OCI-LY3 (cell line): Measurements from ENCODE around the gene UBTD1.
"Not testable (repeated sequence)": the region's sequence is repeated elsewhere in the genome, so short reads cannot be mapped to it uniquely, and the experiment has no call there.

Experiments
- H2AFZ ChIP-seq: fragments of 200-600, 300-600 bp; shearing (Covaris generic); 2 replicates; pipeline ENCODE4 v1.6.0; 2014; ENCODE audit warnings: antibody characterized with exemption, low read depth, low read length
- H3K27ac ChIP-seq: fragments of 200-600, 300-600 bp; sonication (generic); 2 replicates; pipeline ENCODE4 v1.5.1; 2014; ENCODE audit warnings: mild to moderate bottlenecking, low read length, moderate library complexity, mixed read lengths
- H3K27me3 ChIP-seq: fragments of 200-600, 300-600 bp; sonication (generic); 2 replicates; pipeline ENCODE4 v1.6.1; 2014; ENCODE audit warnings: low read depth, low read length, mixed read lengths
- H3K36me3 ChIP-seq: fragments of 200-600, 300-600 bp; sonication (generic); replicated peaks from 2 replicates; pipeline ENCODE3; 2014; ENCODE audit warnings: low read depth, low read length, mixed read lengths
- H3K4me1 ChIP-seq: fragments of 300-600, 200-600 bp; sonication (generic); 2 replicates; pipeline ENCODE4 v1.6.1; 2014; ENCODE audit warnings: low read length, mixed read lengths
- H3K4me2 ChIP-seq: fragments of 200-600, 300-600 bp; sonication (generic); 2 replicates; pipeline ENCODE4 v1.6.1; 2014; ENCODE audit warnings: low read length, mixed read lengths
- H3K4me3 ChIP-seq: fragments of 300-600, 200-600 bp; sonication (generic); 2 replicates; pipeline ENCODE4 v1.5.1; 2014; ENCODE audit warnings: antibody characterized with exemption, mild to moderate bottlenecking, low read length, moderate library complexity
- H3K79me2 ChIP-seq: fragments of 300-600, 200-600 bp; shearing (Covaris generic); 2 replicates; pipeline ENCODE4 v1.6.1; 2014; ENCODE audit warnings: mild to moderate bottlenecking, low read length, mixed read lengths
- H3K9ac ChIP-seq: fragments of 300-600, 200-600 bp; shearing (Covaris generic); 2 replicates; pipeline ENCODE4 v1.6.0; 2014; ENCODE audit warnings: mild to moderate bottlenecking, low read length, moderate library complexity
- H3K9me3 ChIP-seq: fragments of 200-600, 300-600 bp; shearing (Covaris generic); 2 replicates; pipeline ENCODE4 v1.6.1; 2014; ENCODE audit warnings: low read length, mixed read lengths; ENCODE audit not compliant: insufficient read depth
- H4K20me1 ChIP-seq: fragments of 200-600, 300-600 bp; sonication (generic); 2 replicates; pipeline ENCODE4 v1.6.1; 2016; ENCODE audit warnings: low read length, mixed read lengths; ENCODE audit not compliant: insufficient read depth
- CTCF ChIP-seq: fragments of 200-600, 300-600 bp; sonication (generic); IDR thresholded peaks from 2 replicates; pipeline ENCODE4 v1.5.1; 2014; ENCODE audit warnings: antibody characterized with exemption, low read length, low read depth
- EZH2phosphoT487 ChIP-seq: fragments of 200-600 bp; shearing (Covaris generic); IDR thresholded peaks from 2 replicates; pipeline ENCODE4 v1.6.1; 2018; ENCODE audit warnings: antibody characterized with exemption, mixed run types, low read depth

The UBTD1 gene

DNA sequence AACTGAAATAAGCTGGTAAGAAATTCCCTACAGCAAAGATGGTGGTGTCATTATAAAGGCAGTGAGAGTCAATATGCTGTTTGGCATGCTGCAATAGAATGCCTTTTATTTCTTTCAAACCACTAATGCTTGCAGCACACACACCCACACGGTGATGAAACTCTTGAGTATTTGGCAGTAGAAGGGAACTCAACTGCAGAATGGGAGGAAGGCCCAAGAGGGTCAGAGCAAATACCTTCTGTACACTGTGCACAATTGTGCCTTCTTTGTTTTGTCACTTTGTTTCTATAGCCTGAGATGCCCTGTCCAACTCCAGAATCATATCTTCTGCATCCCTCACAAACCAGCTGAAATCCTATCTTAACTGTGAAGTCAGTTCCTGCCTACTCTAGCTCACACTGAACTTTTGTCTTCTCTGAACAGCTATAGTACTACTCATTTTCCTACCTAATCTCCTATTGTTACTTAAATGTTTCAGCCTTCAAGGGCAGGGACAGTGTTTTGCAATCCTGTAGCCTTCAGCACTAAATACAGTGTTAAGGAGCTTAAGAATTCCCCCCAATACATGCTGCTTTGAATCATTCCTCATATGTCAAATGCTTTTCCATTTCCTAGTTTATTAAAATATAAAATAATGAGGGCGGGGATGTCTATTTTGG lies 22.7 kb upstream of the UBTD1 start:
- H3K27ac ChIP-seq = no peak overlapping the region
- no peaks in the 10 kb centered on the region for H3K9me3 ChIP-seq
- no peaks in the 10 kb centered on the region for H3K79me2 ChIP-seq
- H2AFZ ChIP-seq = no peak overlapping the region
- H3K27me3 ChIP-seq = no peaks in the 10 kb centered on the region
- H3K9ac ChIP-seq = no peak overlapping the region
- no peak for TF ChIP-seq CTCF
- no peak for TF ChIP-seq EZH2phosphoT487
- peaks cover 12% of the 10 kb centered on the region for H3K4me1 ChIP-seq
- H3K4me3 ChIP-seq = no peak overlapping the region
- no peaks in the 10 kb centered on the region for H4K20me1 ChIP-seq
- H3K4me2 ChIP-seq = no peak overlapping the region
- H3K36me3 ChIP-seq = peaks cover 27% of the 10 kb centered on the region

DNA sequence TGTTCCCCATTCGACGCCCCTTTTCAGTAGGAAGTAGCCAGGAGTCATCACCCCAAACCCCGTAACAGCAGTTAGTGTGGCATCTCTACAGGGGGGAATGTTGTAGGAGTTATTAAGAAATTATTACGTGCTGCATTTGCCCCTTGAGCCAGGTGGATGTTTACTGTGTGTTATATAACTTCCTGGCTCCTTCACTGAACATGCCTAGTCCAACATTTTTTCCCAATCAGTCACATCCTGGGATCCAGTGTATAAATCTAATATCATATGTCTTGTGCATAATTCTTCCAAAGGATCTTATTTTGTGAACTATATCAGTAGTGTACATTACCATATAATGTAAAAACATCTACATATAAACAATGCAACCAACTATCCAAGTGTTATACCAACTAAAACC lies 19.3 kb upstream of the UBTD1 start:
- peaks cover 26% of the 10 kb centered on the region for H3K36me3 ChIP-seq
- not testable (repeated sequence) for H3K9me3 ChIP-seq, H3K79me2 ChIP-seq, H4K20me1 ChIP-seq, H3K4me3 ChIP-seq, H2AFZ ChIP-seq, H3K27me3 ChIP-seq, H3K9ac ChIP-seq, H3K27ac ChIP-seq, H3K4me2 ChIP-seq
- H3K4me1 ChIP-seq = peaks cover 12% of the 10 kb centered on the region

- peaks cover 12% of the 10 kb centered on the region for H3K4me1 ChIP-seq
- no peak overlapping the region for H2AFZ ChIP-seq
- peaks cover 5% of the 10 kb centered on the region; the same call in 1 of the 2 replicates for H3K79me2 ChIP-seq
- H3K4me3 ChIP-seq = no peak overlapping the region
- no peak overlapping the region for H3K9ac ChIP-seq
- TF ChIP-seq CTCF = no peak
- H3K9me3 ChIP-seq = no peaks in the 10 kb centered on the region
- no peaks in the 10 kb centered on the region for H4K20me1 ChIP-seq
- H3K4me2 ChIP-seq = no peak overlapping the region
- H3K36me3 ChIP-seq = peaks cover 21% of the 10 kb centered on the region
- H3K27ac ChIP-seq = no peak overlapping the region
- H3K27me3 ChIP-seq = no peaks in the 10 kb centered on the region
Measured at GRCh38 chr10:97479939-97480338, 18.8 kb upstream of the UBTD1 start.

GRCh38 chr10:97481071-97481470 lies 17.7 kb upstream of the UBTD1 start:
- H3K9ac ChIP-seq = no peak overlapping the region
- TF ChIP-seq EZH2phosphoT487 = no peak
- TF ChIP-seq CTCF = no peak
- no peaks in the 10 kb centered on the region for H3K27me3 ChIP-seq
- no peaks in the 10 kb centered on the region for H4K20me1 ChIP-seq
- H3K4me3 ChIP-seq = no peak overlapping the region
- H3K36me3 ChIP-seq = peaks cover 13% of the 10 kb centered on the region
- H3K79me2 ChIP-seq = peaks cover 8% of the 10 kb centered on the region
- H3K4me1 ChIP-seq = peaks cover 12% of the 10 kb centered on the region
- H3K4me2 ChIP-seq = no peak overlapping the region
- no peak overlapping the region for H3K27ac ChIP-seq
- no peaks in the 10 kb centered on the region for H3K9me3 ChIP-seq
- no peak overlapping the region for H2AFZ ChIP-seq

DNA sequence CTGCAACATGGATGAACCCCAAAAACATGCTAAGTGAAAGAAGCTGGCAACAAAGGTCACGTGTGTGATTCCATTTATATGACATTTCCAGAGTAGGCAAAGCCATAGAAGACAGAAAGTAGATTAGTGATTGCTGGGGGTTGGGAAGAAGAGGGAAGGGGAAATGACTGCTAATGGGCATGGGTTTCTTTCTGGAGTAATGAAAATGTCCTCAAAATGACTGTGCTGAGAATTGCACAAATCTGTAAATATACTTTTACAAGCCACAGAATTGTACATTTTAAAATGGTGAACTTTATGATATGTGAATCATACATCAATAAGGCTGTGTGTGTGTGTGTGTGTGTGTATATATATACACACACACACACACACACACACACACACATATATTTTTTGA lies 16.3 kb upstream of the UBTD1 start:
- Histone ChIP-seq H4K20me1 (no peaks in the 10 kb centered on the region), H3K4me1 (peaks cover 12% of the 10 kb centered on the region), H3K27ac (no peak overlapping the region), H3K4me2 (no peak overlapping the region), H3K9me3 (no peaks in the 10 kb centered on the region), H3K4me3 (no peak overlapping the region), H3K9ac (no peak overlapping the region), H3K36me3 (peaks cover 7% of the 10 kb centered on the region), H3K27me3 (no peaks in the 10 kb centered on the region), H2AFZ (no peak overlapping the region), H3K79me2 (peaks cover 13% of the 10 kb centered on the region)
- TF ChIP-seq EZH2phosphoT487 = no peak
